GM20431 (cell line): Measurements from ENCODE around the gene ANKRD36C.
"Not testable (repeated sequence)": the region's sequence is repeated elsewhere in the genome, so short reads cannot be mapped to it uniquely, and the experiment has no call there.

Experiments used
- in situ Hi-C: fragments of 300-500 bp; cut with MseI, MboI; formaldehyde crosslinking; loops from one replicate; pipeline ENCODE4 v1.15.0; 2020; ENCODE audit warnings: low sequenced_read_pairs; ENCODE audit not compliant: unreplicated experiment

Gene ANKRD36C

GRCh38 chr2:96010320-96011128, 18.9 kb upstream of the ANKRD36C start:
- in situ Hi-C loops = loop anchor here (25.0 kb wide), 2 partner anchors 102 to 252 kb away; partner anchors contain the start of genes ADRA2B, CIAO1 and TMEM127

- in situ Hi-C loops = loop anchor here (25.0 kb wide), 2 partner anchors 102 to 252 kb away; partner anchors contain the start of genes ADRA2B, CIAO1 and TMEM127
These were observed 18.2 kb upstream of the ANKRD36C start for GRCh38 chr2:96009833-96010232.

- in situ Hi-C loops = loop anchor here (25.0 kb wide), 2 partner anchors 104 to 254 kb away; partner anchors contain the start of genes ADRA2B, CIAO1 and TMEM127
These were observed 16.4 kb upstream of the ANKRD36C start for GRCh38 chr2:96008051-96008450.

GRCh38 chr2:96006248-96006647, 14.6 kb upstream of the ANKRD36C start:
- in situ Hi-C loops = loop anchor here (25.0 kb wide), 2 partner anchors 106 to 256 kb away; partner anchors contain the start of genes ADRA2B, CIAO1 and TMEM127

DNA sequence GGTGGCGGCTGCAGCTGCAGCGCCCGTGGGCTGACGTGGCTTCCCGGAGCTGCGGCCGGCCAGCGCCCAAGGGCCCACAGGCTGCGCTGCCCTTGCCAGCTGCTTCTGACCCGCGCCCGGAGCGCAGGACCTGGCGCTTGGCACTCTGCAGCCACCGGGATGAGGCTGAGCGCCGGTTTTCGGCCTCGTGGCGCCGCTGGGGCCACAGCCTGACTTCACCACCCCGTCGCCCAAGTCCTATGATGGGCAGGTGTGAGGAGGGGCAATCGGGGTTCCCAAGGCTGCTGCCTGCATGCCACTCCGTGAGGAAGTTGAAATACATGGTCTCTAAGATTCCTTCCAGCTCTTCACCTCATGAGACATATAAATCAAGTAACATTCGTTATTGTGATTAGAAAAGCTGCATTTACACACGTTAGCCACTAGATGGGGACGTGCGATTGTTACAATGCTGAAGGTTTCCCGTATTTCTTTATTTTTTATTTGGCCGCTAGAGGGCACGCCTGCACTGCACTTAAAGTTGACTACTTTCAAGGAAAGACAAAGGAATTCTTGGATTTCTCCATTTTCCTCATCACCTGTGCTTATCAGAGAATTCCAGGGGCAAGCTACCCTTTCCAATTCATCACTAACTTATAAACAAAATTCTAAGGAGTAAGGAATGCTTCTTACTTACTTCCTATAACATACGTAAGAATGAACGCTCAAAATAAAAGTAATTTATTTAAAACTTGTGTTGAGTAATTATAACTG, 1.1 kb upstream of the ANKRD36C start:
- in situ Hi-C loops = not testable (repeated sequence)

GRCh38 chr2:95992102-95992501, 478 bp upstream of the ANKRD36C start:
- in situ Hi-C loops = not testable (repeated sequence)

- in situ Hi-C loops = not testable (repeated sequence)
These were observed 740 bp downstream of the ANKRD36C start for GRCh38 chr2:95990884-95991283.

DNA sequence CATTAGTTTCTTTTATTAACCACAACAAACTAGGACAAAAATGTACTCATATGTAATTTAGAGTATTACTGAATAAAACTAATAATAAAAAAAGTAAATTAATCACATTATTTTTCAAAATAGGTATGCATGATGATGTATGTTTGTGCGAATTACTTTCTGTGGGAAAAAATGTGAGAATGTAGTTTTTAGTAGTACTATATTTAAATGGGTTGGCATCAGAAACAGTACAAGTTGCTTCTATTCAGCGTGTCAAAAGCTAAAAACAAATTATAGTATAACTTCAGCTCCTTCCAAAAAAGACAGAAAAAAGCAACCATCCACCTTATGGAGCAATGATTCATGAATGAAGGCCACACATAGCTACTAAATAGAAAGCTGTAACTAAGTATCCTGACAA, 40.0 kb downstream of the ANKRD36C start:
- in situ Hi-C loops = not testable (repeated sequence)

GRCh38 chr2:95948039-95948438, 43.6 kb downstream of the ANKRD36C start:
- in situ Hi-C loops = not testable (repeated sequence)

DNA sequence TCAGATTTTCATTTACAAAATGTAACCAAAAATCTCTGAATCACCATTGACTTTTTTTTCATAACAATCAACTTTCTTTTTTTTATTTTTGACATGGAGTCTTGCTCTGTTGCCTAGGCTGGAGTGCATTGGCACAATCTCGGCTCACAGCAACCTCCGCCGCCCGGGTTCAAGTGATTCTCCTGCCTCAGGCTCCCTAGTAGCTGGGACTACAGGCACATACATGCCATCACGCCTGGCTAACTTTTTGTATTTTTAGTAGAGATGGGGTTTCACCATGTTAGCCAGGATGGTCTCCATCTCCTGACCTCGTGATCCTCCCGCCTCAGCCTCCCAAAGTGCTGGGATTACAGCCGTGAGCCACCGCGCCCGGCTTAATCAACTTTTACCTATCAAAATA, 51.7 kb downstream of the ANKRD36C start:
- in situ Hi-C loops = not testable (repeated sequence)

DNA sequence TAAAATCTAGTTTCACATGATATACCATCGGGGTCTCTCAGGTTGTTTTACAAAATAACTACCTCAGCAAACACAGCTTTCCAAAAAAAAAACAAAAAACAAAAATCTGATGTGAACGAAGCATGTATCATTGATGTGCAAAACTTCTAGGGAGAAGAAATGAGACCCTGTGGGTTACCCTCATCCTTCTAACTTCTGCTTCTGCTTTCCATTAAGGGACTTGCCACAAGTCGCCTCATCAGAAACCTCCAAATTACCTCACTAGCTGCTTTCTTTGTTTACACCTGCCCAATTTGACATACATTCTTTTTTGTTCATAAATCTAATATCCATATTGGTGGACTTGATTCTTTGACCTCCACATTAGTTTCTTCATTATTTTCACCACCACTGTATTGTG, 60.9 kb downstream of the ANKRD36C start:
- in situ Hi-C loops = not testable (repeated sequence)

DNA sequence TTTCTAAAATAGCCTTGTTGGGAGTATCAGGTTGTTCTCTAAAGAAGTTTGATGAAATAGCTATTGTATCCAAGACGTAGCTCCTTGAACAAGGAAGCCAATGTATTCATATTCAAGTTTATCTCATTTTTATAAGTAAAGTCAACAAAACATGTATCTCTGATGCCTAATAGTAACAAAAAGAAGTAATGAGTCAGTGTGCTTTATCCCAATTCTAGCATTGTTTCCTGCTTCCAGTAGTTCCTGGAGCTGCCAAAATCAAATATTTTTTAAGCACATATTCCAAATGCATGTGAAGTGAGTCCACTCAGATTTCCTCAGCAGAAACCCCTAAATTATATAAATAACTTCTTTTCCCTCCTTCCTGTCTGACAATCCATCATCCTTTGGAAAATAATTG, 74.6 kb downstream of the ANKRD36C start:
- in situ Hi-C loops = not testable (repeated sequence)

- in situ Hi-C loops = not testable (repeated sequence)
These were observed 76.5 kb downstream of the ANKRD36C start for GRCh38 chr2:95915131-95915530.

DNA sequence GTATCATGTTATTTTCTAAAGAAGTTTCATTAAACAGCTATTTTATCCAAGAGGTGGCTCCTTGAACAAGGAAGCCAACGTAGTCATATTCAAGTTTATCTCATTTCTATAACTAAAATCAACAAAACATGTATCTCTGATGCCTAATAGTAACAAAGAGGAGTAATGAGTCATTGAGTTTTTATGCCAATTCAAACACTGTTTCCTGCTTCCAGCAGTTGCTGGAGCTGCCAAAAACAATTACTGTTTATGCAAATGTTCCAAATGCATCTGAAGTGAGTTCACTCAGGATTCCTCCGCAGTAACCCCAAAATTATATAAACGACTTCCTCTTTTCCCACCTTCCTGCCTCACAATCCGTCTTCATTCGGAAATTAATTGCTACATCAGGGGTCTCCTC, 80.2 kb downstream of the ANKRD36C start:
- in situ Hi-C loops = not testable (repeated sequence)

- in situ Hi-C loops = not testable (repeated sequence)
These were observed 97.2 kb downstream of the ANKRD36C start for GRCh38 chr2:95894443-95894842.

DNA sequence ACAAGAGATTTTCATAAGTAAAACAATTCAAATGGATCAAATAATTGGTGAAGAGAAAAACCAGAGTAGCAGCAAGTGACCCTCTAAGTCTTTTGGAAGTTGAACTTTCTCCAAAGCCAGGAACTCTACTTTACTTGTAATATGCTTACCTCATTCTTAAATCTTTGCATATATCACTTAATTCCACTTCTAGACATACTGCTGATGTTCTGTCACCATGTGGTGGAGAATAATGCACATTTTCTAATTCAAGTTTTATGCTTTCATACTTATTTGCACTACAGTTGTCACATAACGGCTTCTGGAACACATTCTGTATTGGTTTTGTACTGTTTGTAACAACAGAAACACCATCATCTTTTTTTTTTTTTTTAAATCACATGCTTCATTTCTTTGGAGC, 123.7 kb downstream of the ANKRD36C start:
- in situ Hi-C loops = not testable (repeated sequence)

GRCh38 chr2:95867047-95867677, 124.5 kb downstream of the ANKRD36C start:
- in situ Hi-C loops = not testable (repeated sequence)

DNA sequence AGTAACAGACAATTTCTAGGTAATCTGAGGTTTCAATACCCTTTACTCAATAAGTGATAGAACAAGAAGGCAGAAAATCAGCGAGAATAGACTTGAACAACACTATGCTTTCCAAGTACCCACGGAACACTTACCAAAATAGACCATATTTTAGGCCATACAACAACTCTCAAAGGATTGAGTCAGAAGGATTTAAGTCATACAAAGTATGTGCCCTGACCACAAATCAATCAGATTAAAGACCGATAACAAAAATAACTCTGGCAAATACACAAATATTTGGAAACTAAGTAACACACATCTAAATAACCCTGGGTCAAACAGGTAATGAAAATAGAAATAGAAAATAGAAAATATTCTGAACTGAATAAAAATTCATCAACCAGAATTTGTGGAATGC, 129.5 kb downstream of the ANKRD36C start:
- in situ Hi-C loops = not testable (repeated sequence)

DNA sequence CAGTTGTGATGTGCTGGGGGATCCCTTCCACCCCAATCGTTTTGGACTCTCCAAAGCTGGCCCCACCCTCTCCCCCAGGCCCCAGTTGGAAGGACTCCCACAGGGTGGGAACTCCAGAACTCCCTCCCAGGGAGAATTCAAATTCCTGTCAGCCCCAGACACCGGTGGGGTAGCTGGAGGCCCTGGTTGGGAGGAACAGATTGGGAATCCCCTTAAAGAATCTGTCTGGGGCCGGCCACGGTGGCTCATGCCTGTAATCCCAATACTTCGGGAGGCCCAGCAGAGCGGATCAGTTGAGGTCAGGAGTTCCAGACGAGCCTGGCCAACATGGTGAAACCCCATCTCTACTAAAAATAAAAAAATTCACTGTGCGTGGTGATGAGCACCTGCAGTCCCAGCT, 155.5 kb downstream of the ANKRD36C start:
- in situ Hi-C loops = no loop called here
